GM12873 (cell line): ENCODE measurements around the gene LCE6A.

Experiments used
- CTCF ChIP-seq: IDR thresholded peaks from 2 replicates; pipeline ENCODE4 v1.5.1; 2012; ENCODE audit warnings: low read depth, mild to moderate bottlenecking, moderate library complexity, low read length, control low read depth; ENCODE audit not compliant: insufficient read depth; ENCODE audit errors: missing control alignments

LCE6A gene

GRCh38 chr1:152842556-152842955 lies at the start of gene LCE6A:
Gene LCE6A, plus strand, starts transcription at chr1:152842856. Its CDS starts 665 bp downstream, at chr1:152843521.
- TF ChIP-seq CTCF: no peak

GRCh38 chr1:152795686-152796085 lies 47.0 kb upstream of the LCE6A start:
- no peak for TF ChIP-seq CTCF

- no peak for TF ChIP-seq CTCF
These were observed 46.2 kb upstream of the LCE6A start, which contains the start of gene LCE1D for GRCh38 chr1:152796421-152796820. Gene LCE1D, plus strand, starts transcription at chr1:152796721. Its CDS starts 1,074 bp downstream, at chr1:152797795.

- no peak for TF ChIP-seq CTCF
These were observed 41.3 kb upstream of the LCE6A start for GRCh38 chr1:152801333-152801732.

- TF ChIP-seq CTCF: no peak
These were observed 36.1 kb upstream of the LCE6A start, which contains the start of gene LCE1C for GRCh38 chr1:152806576-152806975. Gene LCE1C, minus strand, starts transcription at chr1:152806651. Its CDS starts 1,173 bp downstream, at chr1:152805478.

- TF ChIP-seq CTCF: no peak
These were observed 31.6 kb upstream of the LCE6A start for GRCh38 chr1:152811050-152811449.

- no peak for TF ChIP-seq CTCF
These were observed 31.0 kb upstream of the LCE6A start, which contains the start of gene LCE1B for GRCh38 chr1:152811671-152812070. Gene LCE1B, plus strand, starts transcription at chr1:152811971. Its CDS starts 476 bp downstream, at chr1:152812447.

- no peak for TF ChIP-seq CTCF
These were observed 25.3 kb upstream of the LCE6A start for GRCh38 chr1:152817309-152817708.
